Hematopoietic multipotent progenitor cell treated with erythropoietin and hydrocortisone succinate and interleukin-3 and kit ligand, for 6 days (in vitro differentiated cells): ENCODE results near the gene SPATA7.
"Not testable (repeated sequence)": the region's sequence is repeated elsewhere in the genome, so short reads cannot be mapped to it uniquely, and the experiment has no call there.

Experiments
- DNase-seq: peaks from one replicate; pipeline ENCODE4 v3.0.0-alpha.2; 2015

SPATA7 gene, protein sequence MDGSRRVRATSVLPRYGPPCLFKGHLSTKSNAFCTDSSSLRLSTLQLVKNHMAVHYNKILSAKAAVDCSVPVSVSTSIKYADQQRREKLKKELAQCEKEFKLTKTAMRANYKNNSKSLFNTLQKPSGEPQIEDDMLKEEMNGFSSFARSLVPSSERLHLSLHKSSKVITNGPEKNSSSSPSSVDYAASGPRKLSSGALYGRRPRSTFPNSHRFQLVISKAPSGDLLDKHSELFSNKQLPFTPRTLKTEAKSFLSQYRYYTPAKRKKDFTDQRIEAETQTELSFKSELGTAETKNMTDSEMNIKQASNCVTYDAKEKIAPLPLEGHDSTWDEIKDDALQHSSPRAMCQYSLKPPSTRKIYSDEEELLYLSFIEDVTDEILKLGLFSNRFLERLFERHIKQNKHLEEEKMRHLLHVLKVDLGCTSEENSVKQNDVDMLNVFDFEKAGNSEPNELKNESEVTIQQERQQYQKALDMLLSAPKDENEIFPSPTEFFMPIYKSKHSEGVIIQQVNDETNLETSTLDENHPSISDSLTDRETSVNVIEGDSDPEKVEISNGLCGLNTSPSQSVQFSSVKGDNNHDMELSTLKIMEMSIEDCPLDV

GRCh38 chr14:88385212-88386101 lies at the start of gene SPATA7:
TSS of gene SPATA7 (plus strand) at chr14:88385657. CDS start at chr14:88385819, 162 bp downstream.
- peak; percentile 94 for DNase-seq

GRCh38 chr14:88340357-88340756 lies 45.1 kb upstream of the SPATA7 start:
- no peak for DNase-seq

DNA sequence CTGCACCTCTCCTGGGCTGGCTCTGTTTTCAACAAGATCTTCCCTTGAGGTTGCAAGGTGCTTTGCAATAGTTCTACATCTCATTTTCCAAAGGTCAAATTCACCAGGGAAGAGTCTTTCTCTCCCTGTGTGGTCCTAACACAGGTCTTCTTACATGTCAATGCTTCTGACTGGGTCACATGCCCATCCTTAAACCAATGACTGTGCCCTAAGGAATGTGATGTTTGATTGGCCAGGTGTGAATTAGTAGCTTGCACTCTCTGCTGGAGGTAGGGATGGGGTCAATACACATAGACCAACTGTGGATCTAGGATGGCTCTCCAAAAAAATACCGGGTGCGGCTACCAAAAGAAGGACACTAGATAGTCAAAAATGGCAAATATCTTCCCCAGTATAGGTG lies 42.5 kb upstream of the SPATA7 start:
- no peak for DNase-seq

DNA sequence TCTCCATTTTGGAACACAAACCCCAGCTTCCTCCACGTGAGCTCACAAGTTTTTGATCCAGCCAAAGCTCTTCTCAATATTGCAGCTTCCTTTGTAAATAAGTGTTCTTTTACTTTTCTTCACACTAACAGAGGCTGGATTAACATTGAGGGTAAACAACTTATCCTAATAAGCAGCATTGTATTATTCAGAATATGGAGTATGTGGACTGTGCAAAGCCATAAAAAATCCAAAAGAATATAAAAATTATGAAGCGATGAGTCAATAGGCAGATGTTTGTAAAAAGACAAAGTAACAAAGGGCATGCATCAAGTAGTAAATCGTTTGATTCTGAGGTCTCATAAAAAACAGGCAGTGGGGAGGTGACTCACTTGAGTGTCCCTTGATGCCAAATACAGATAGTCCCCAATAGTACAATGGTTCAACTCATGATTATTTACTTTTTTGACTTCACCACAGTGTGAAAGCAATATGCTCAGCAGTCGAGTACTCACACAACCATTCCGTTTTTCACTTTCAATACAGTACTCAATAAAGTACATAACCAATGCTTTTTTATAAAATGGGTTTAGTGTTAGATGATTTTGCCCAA lies 39.3 kb upstream of the SPATA7 start:
- DNase-seq: no peak

GRCh38 chr14:88348546-88348945 lies 36.9 kb upstream of the SPATA7 start:
- DNase-seq: no peak

DNA sequence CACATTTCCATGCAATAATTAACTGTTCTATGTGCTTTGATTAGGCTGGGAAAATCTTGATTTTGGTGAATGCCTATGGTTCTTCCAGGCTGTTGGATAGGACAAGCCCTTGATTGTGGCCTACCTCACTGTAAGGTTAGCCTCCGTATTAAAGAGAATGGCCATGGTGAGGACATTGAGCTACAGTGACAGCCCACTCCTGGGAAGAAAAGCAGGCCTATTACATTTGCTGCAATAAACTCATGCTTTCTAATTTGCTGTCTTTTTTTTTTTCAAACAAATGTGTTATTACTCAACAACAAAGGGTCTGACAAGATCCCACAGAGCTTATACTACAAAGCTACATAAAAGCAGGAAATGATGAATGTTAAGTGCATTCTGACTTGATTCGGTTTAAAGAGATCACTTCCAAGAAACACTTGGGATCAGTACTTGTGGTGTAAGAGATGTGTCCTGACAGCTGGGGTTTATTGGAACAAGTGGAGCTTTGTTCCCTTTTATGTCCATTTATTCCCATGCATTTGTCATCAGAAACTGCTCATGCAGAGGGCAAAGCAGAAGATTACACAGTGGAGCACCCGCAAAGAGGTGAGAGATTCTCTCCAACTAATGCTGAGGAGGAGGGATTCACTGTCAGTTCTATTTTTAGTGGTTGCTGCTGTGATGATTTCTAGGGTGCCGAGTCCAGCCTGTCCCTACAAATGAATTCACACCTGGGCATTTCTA lies 33.3 kb upstream of the SPATA7 start:
- no peak for DNase-seq

GRCh38 chr14:88352698-88353097 lies 32.8 kb upstream of the SPATA7 start:
- DNase-seq: no peak

GRCh38 chr14:88354358-88354757 lies 31.1 kb upstream of the SPATA7 start:
- DNase-seq: no peak

DNA sequence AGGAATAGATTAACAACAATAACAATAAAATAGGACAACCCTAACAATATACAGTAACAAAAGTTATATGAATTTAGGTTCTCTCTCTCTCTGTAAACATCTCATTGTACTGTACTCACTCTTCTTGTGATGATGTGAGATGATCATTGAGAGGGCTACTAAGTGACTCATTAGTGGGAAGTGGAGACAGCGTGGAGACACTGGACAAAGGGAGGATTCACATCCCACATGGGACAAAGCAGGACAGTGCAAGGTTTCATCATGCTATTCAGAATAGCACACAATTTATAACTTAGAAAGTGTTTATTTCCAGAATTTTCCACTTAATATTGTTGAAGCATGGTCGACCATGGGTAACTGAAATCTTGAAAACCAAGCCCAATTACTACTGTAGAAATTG lies 26.0 kb upstream of the SPATA7 start:
- DNase-seq: no peak

DNA sequence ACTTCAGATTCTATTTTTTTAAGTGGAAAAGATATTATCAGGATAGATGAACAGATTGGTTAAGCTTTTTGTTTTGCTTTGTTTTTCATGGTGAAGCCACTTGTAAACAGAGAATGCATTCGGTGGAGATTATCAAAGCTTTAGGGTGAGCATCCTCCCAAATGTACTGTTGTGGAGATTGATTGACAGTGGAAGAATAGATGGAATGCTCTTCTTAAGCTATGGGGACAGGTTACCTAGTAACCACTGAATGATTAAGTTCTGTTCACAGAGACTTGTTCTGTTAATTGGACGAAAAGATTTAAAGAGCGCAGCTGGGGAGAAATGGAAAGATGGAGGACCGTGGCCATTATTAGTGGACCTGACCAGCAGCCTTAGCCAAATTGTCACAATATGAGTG lies 21.8 kb upstream of the SPATA7 start:
- DNase-seq: no peak

- DNase-seq: no peak
Measured at GRCh38 chr14:88364710-88365413, 20.6 kb upstream of the SPATA7 start.

GRCh38 chr14:88369496-88369895 lies 16.0 kb upstream of the SPATA7 start:
- DNase-seq: no peak

- DNase-seq: no peak
Measured at GRCh38 chr14:88379706-88380343, 5.6 kb upstream of the SPATA7 start.

DNA sequence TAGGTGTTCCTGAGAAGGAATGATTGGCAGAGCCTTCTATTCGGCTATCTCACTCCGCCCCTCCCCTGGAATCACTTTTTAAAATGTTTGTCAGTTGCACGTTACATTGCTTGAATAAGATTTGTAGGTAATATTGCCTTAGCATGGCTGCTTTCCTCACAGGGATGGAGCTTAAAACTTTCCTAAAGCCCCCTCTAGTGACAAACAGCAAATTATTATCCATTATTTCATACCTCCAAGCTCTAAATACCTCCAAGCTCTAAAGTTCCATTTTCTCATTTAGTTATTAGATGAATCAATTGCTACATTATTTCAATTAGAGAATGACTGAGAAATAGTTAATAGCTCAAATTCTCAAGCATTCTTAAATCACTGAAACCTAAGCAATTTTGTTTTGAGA lies 5.1 kb upstream of the SPATA7 start:
- peak; percentile 16 for DNase-seq

- DNase-seq: not testable (repeated sequence)
Measured at GRCh38 chr14:88381634-88382033, 3.8 kb upstream of the SPATA7 start.

DNA sequence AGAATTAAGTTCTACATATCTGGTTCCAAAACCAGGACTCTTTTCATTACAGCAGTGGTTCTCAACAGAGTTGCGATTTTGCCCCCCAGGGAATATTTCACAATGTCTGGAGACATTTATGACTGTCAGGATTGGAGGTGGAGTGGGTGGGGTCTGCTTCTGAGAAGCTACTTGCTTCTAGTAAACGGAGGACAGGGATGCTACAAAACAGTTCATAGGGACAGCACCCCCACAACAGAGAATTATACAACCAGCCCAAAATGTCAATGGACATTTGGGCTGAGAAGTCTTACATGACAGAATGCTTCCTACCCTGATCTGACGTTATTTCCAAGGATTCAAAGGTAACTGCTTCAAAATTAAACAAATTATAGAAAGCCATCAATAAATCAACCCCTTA lies 739 bp upstream of the SPATA7 start:
- peak; percentile 19 for DNase-seq

DNA sequence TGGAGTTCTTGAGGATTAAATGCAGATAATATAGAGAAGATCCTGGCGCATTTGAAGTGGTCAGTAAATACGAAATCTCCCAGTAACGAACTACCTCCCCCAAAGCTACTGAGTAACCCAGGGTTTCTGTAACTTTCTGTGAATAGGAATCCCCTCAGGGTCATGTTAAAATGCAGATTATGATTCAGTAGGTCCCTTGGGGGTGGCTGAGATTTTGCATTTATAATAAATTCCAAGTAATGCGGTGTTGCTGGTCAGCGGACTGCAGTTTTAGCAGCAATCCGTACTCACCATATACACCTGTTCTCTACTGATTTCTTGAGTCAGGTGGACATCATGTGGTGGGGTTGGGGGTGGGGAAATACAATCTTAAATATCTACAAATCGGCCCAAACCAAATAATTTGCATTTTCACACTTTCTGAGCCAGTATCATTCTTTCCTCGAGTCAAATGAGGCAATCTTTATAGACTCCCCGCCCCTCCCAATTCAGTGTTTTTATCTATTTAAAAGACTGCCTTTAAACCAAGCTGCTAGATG lies 868 bp downstream of the SPATA7 start:
- DNase-seq: no peak

DNA sequence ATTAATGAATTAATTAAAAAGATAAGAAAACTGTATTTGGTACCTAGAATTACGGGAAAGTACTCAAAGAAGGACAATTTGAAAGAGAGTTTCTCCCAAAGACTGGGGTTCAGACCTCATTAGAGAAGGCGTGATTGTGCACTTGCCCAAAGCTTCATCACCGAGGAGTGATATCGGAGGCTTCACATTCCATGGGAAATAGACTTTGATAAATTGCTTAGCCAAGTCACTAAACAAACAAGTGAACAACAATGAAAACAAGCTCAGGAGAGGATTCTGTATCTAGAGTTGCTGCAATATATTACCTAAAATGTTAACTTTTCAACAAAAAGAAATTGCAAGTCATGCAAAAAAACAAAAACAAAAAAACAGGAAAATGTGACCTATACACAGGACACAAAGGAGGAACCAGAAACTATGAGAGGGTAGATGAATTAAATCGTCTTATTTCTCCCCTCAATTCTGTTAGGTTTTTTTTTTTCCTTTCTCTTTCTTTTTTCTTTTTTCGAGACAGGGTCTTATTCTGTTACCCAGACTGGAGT lies 3.4 kb downstream of the SPATA7 start:
- DNase-seq: no peak

GRCh38 chr14:88392609-88393008 lies 7.2 kb downstream of the SPATA7 start:
- DNase-seq: no peak

- peak; percentile 5 for DNase-seq
Measured at GRCh38 chr14:88411039-88411438, 25.6 kb downstream of the SPATA7 start.

GRCh38 chr14:88417594-88417993 lies 32.1 kb downstream of the SPATA7 start:
- DNase-seq: no peak
